ENCODE data around the gene SIGLEC6. TPM values are rescaled to one million over a fixed set of nuclear protein-coding genes. Genes with fewer than 3 reads are reported as not detected.

The SIGLEC6 gene
- total and polyA plus RNA-seq, 11 donors: 0.10 to 0.40 (median 0.24) TPM; not detected in 5

DNA sequence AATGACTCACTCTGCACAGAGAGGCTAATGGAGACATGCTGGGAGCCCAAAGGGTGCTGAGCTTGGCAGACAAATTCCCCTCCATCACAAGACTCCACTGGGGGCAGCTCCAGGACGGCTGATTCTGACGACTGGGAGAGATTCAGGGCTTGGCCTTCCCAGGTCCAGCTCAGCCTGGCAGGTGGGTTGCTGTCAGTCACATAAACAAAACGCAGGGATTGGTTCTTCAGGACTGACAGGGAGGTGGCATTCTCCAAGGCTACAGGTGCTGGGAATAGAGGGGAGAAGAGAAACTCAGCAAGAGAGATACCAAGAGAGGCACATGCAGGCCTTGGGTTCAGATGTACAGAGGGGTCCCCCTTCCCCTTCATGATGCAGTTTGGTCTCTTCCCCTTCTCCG is 28.9 kb upstream of the SIGLEC6 start:
- intact Hi-C loops (cut with DNase I): no loop called here
- Histone ChIP-seq H3K4me3 (no peak overlapping the region), H3K4me1 (peaks cover 0 to 7% (median 0%) of the 10 kb centered on the region in 12 donors), H3K27me3 (peaks cover 0 to 51% (median 7%) of the 10 kb centered on the region in 9 donors), H3K9me3 (no peaks in the 10 kb centered on the region), H3K36me3 (no peaks in the 10 kb centered on the region), H3K27ac (no peak overlapping the region)
- no peak for TF ChIP-seq CTCF (IDR thresholded peaks at IDR 0.05)
- TF ChIP-seq POLR2A (IDR thresholded peaks at IDR 0.05): no peak
- DNase-seq: no peak
- WGBS, 4 donors: 18 to 23% (median 18%) methylated on average over 4 of the region's 4 CpGs
- ATAC-seq: no peak

GRCh38 chr19:51559240-51559639 is 27.8 kb upstream of the SIGLEC6 start:
- ATAC-seq (no peak), DNase-seq (no peak)
- Histone ChIP-seq H3K9me3 (no peaks in the 10 kb centered on the region), H3K27me3 (peaks cover 0 to 40% (median 7%) of the 10 kb centered on the region in 9 donors), H3K4me3 (no peak overlapping the region), H3K36me3 (no peaks in the 10 kb centered on the region), H3K4me1 (no peaks in the 10 kb centered on the region), H3K27ac (no peak overlapping the region)
- intact Hi-C loops (cut with DNase I): no loop called here
- 44 to 79% (median 68%) methylated on average over 1 of the region's 1 CpG for WGBS, 4 donors
- no peak for TF ChIP-seq POLR2A (IDR thresholded peaks at IDR 0.05)
- no peak for TF ChIP-seq CTCF (IDR thresholded peaks at IDR 0.05)

DNA sequence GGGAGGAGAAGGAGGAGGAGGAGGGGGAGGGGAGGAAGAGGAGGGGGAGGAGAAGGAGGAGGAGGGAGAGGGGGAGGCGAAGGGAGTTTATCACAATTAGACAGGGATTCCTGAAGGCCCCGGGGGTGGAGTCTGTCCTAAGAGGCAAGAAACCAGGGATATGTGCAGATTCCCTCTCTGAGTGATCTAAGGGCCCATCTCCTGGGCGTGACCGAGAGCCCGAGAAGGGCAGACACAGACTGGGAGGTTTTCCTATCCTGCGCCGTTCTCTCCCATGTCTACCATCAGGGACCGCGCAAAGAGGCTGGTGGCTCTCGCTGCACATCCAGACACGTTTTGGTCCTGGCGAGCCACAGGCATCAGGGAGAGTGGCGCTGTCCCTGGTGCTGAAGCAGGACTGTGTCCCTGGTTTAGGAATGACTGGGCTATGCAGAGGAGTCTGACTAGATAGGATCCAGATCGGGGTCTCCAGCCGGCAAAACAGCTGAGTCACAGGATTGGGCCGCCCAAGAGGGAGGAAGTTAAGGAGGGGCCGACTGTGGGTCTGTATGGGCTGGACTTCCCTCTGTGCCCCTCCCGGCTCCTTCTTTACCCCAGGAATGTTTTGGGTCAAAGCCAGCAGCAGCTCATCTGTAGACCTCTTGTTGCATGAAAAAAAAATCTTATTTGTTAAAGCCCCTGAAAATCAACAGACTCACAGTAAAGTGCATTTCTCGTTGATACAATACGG is 21.7 kb upstream of the SIGLEC6 start:
- Histone ChIP-seq H3K4me1 (no peaks in the 10 kb centered on the region), H3K4me3 (no peak overlapping the region), H3K36me3 (no peaks in the 10 kb centered on the region), H3K27ac (no peak overlapping the region), H3K27me3 (peaks cover 0 to 24% (median 4%) of the 10 kb centered on the region in 9 donors), H3K9me3 (no peaks in the 10 kb centered on the region)
- intact Hi-C loops (cut with DNase I): no loop called here
- TF ChIP-seq CTCF (IDR thresholded peaks at IDR 0.05): no peak
- ATAC-seq: peak in 3 of 4 donors; percentile 55 to 84 (median 70)
- 4 to 8% (median 8%) methylated on average over 18 to 20 of the region's 20 CpGs for WGBS, 4 donors
- DNase-seq: peak; percentile 49 to 85 (median 76)

DNA sequence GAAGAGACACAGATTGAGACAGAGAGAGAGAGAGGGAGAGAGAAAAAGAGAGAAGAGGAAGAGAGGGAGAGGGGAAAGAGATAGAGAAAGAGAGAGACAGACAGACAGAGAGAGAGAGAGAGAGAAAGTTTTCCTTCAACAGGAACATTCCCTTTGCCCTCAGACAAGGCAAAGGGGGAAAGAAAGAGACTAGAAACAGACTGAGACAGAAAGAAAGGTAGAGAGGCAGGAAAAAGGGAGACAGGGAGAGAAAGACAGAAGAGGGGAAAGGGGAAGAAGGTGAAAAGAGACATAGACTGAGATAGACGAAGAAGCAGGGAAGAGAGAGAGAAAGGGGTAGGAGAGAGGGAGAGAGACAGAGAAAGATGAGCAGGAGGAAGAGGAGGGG is 21.1 kb upstream of the SIGLEC6 start:
- no peaks in the 10 kb centered on the region for H3K9me3 ChIP-seq
- no peak for DNase-seq
- 11 to 26% (median 16%) methylated on average over 1 of the region's 1 CpG for WGBS, 4 donors
- no peaks in the 10 kb centered on the region for H3K4me1 ChIP-seq
- intact Hi-C loops (cut with DNase I): no loop called here
- TF ChIP-seq POLR2A (IDR thresholded peaks at IDR 0.05): no peak
- no peak for TF ChIP-seq CTCF (IDR thresholded peaks at IDR 0.05)
- H3K4me3 ChIP-seq: no peak overlapping the region
- peaks cover 0 to 20% (median 5%) of the 10 kb centered on the region in 9 donors for H3K27me3 ChIP-seq
- no peak overlapping the region for H3K27ac ChIP-seq
- ATAC-seq: no peak
- H3K36me3 ChIP-seq: no peaks in the 10 kb centered on the region

All from heart left ventricle (tissue), 16 donors.